Bronchial epithelial cell (primary cell): ENCODE results near the gene RAPGEF6. TPM values are rescaled to one million over a fixed set of nuclear protein-coding genes. Genes with fewer than 3 reads are reported as not detected.
"Not testable (repeated sequence)": the region's sequence is repeated elsewhere in the genome, so short reads cannot be mapped to it uniquely, and the experiment has no call there.

Source experiments
- DNase-seq: peaks from one replicate; pipeline ENCODE4 v3.0.0-alpha.2; 2010; ENCODE audit warnings: low read depth
- FAIRE-seq: peaks from 2 replicates; lab custom pipeline; 2011; peaks lifted over from hg19 to GRCh38; lab: Jason Lieb, UNC
- H3K27me3 ChIP-seq: 2 replicates; pipeline ENCODE4 v1.5.1; 2011; ENCODE audit warnings: low read length; ENCODE audit not compliant: control insufficient read depth, insufficient read depth
- H3K36me3 ChIP-seq: 2 replicates; pipeline ENCODE4 v1.5.1; 2011; ENCODE audit warnings: low read length; ENCODE audit not compliant: control insufficient read depth, insufficient read depth
- H3K4me3 ChIP-seq: 2 replicates; pipeline ENCODE4 v1.5.1; 2011; ENCODE audit warnings: mild to moderate bottlenecking, low read depth, low read length, control low read depth
- total RNA-seq: library from RNA; depleted of rRNA; stranded (reverse); fragments of >200 nt; gene quantifications from 2 replicates; pipeline ENCODE4 v1.2.1, GENCODE V29; 2014
- TF ChIP-seq, protein P1 (sequence below): IDR thresholded peaks from 2 replicates; pipeline ENCODE4 v1.5.1; 2011; ENCODE audit warnings: mild to moderate bottlenecking, moderate library complexity, low read length, control low read depth, inconsistent platforms; ENCODE audit not compliant: insufficient read depth, severe bottlenecking

Gene RAPGEF6
- total RNA-seq, 1 donor from 2014 or later, result 14.2 TPM

GRCh38 chr5:131384616-131385214 is 250.3 kb downstream of the RAPGEF6 start:
- no peak for DNase-seq
- H3K27me3 ChIP-seq, result no peaks in the 10 kb centered on the region
- no peak overlapping the region for H3K4me3 ChIP-seq
- no peak for FAIRE-seq
- H3K36me3 ChIP-seq, result peaks cover 3% of the 10 kb centered on the region
- TF ChIP-seq, protein P1, sequence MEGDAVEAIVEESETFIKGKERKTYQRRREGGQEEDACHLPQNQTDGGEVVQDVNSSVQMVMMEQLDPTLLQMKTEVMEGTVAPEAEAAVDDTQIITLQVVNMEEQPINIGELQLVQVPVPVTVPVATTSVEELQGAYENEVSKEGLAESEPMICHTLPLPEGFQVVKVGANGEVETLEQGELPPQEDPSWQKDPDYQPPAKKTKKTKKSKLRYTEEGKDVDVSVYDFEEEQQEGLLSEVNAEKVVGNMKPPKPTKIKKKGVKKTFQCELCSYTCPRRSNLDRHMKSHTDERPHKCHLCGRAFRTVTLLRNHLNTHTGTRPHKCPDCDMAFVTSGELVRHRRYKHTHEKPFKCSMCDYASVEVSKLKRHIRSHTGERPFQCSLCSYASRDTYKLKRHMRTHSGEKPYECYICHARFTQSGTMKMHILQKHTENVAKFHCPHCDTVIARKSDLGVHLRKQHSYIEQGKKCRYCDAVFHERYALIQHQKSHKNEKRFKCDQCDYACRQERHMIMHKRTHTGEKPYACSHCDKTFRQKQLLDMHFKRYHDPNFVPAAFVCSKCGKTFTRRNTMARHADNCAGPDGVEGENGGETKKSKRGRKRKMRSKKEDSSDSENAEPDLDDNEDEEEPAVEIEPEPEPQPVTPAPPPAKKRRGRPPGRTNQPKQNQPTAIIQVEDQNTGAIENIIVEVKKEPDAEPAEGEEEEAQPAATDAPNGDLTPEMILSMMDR, result no peak

DNA sequence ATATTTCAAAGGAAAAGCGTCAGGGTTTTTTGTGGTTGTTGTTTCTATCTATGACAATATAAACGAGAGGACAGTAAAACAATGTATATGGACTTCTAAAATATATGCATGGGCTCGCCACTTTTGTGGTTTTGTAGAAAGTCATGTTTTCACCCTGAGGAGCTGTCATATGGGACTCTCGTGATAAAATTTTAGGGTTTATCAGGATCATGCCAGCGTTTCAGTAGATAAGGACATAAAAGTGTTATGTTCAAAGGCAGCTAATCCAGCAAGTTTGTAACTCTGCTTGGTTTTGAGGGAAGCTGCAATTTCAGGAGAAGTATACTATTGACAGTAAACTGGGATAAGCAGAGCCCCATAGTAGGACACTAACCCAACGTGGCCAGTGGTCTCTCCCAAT is 250.9 kb downstream of the RAPGEF6 start:
- Histone ChIP-seq H3K4me3 (no peak overlapping the region), H3K36me3 (peaks cover 2% of the 10 kb centered on the region), H3K27me3 (no peaks in the 10 kb centered on the region)
- no peak for FAIRE-seq
- no peak for DNase-seq
- TF ChIP-seq, protein P1, result no peak

DNA sequence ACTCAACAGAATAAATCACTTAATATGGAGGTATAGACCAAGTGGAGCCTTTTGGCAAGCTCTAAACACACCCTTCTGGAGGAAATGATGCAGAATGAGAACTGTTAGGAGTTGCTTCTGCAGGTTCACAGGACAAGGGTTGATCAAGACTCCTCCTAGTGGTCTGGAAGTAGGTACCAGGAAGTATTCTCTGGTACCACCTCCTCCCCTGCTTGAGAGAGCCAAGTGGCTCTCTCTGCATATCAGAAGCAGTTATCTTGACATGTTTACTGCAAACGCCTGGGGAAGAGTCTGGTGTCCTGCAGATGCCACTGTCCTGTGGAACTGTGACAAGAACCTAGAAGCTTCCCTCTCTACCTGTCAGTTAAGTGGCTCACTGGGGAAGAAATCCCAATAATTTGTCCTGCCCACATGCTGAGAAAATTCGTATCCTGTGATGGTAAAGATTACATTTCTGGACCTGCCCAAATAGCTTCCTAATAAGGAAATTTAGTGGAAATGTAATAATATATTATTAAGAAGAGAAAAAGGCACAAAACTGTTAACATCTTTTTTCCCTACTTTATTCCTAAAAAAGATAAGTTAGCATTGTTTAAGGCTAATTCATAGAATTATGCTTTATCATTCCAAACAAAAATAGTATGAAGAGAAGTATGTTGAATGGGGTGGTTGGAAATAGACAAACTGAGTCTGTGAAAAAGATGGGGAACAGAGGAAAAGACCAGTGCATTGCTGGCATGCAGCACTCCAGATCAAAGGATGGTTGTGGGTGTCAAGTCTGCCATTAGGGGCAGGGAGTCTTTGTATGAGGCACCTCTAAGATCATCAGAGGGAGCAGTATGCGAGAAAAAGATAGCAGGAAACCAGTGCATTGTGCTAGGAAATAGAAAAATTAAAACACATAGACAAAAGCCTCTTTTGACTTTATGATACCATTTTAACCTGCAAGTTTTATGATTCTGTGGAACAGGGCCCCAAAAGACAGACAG is 252.3 kb downstream of the RAPGEF6 start:
- H3K36me3 ChIP-seq, result peaks cover 2% of the 10 kb centered on the region
- H3K27me3 ChIP-seq, result no peaks in the 10 kb centered on the region
- H3K4me3 ChIP-seq, result no peak overlapping the region
- TF ChIP-seq, protein P1, result peak; percentile 71
- DNase-seq (peak; percentile 67), FAIRE-seq (no peak)

GRCh38 chr5:131381777-131382176 is 253.3 kb downstream of the RAPGEF6 start:
- H3K36me3 ChIP-seq, result peaks cover 2% of the 10 kb centered on the region
- H3K4me3 ChIP-seq, result no peak overlapping the region
- H3K27me3 ChIP-seq, result no peaks in the 10 kb centered on the region
- TF ChIP-seq, protein P1, result no peak
- FAIRE-seq (no peak), DNase-seq (no peak)

GRCh38 chr5:131381021-131381420 is 254.0 kb downstream of the RAPGEF6 start:
- Histone ChIP-seq H3K4me3 (no peak overlapping the region), H3K36me3 (peaks cover 1% of the 10 kb centered on the region), H3K27me3 (no peaks in the 10 kb centered on the region)
- DNase-seq, result no peak
- TF ChIP-seq, protein P1, result no peak
- no peak for FAIRE-seq

GRCh38 chr5:131380238-131380637 is 254.8 kb downstream of the RAPGEF6 start:
- not testable (repeated sequence) for H3K4me3 ChIP-seq, H3K36me3 ChIP-seq, DNase-seq, FAIRE-seq, H3K27me3 ChIP-seq
